Gastroesophageal sphincter (tissue), 4 donors: Measurements from ENCODE around the gene PLEKHO1. TPM values are rescaled to one million over a fixed set of nuclear protein-coding genes. Genes with fewer than 3 reads are reported as not detected.
A peak's percentile ranks its signal among the peaks of the same experiment; 100 is the strongest.
"Not testable (repeated sequence)": the region's sequence is repeated elsewhere in the genome, so short reads cannot be mapped to it uniquely, and the experiment has no call there.

Experiments
- ATAC-seq: fragments of 150-250 bp; one replicate; pipeline ENCODE4 v1.9.1; 2016; ENCODE audit warnings: mild to moderate bottlenecking, moderate library complexity
- H3K27ac ChIP-seq, 4 donors: fragments of 200-600 bp; sonication (generic) in 3 of 4; 1 replicate in 3 of 4; 2 replicates in 1 of 4; pipeline ENCODE4 v1.5.1; 2016 to 2019
- H3K27me3 ChIP-seq: fragments of 200-600 bp; sonication (generic); one replicate; pipeline ENCODE4 v1.5.1; 2019
- H3K36me3 ChIP-seq, 2 donors: fragments of 200-600 bp; sonication (generic); one replicate each; pipeline ENCODE4 v1.5.1; 2019; ENCODE audit warnings: control low read depth in 1 of 2
- H3K4me1 ChIP-seq, 3 donors: fragments of 200-600 bp; sonication (generic); 1 replicate in 2 of 3; 2 replicates in 1 of 3; pipeline ENCODE4 v1.5.1; 2016 to 2019; ENCODE audit warnings: control low read depth in 2 of 3
- H3K4me3 ChIP-seq, 2 donors: fragments of 200-600 bp; sonication (generic); one replicate each; pipeline ENCODE4 v1.5.1; 2019; ENCODE audit warnings: mild to moderate bottlenecking in 1 of 2, moderate library complexity in 1 of 2
- H3K9me3 ChIP-seq, 3 donors: fragments of 200-600 bp; sonication (generic); one replicate each; pipeline ENCODE4 v1.5.1; 2017 to 2019; ENCODE audit warnings: control low read depth in 2 of 3
- EP300 ChIP-seq: sonication (generic); formaldehyde crosslinking; IDR thresholded peaks from one replicate; pipeline ENCODE4 v1.6.1; 2017; ENCODE audit warnings: antibody characterized with exemption, mild to moderate bottlenecking
- POLR2A ChIP-seq, 2 donors: fragments of 450-650 bp; IDR thresholded peaks; one replicate each; pipeline ENCODE4 v1.6.1; 2017; ENCODE audit warnings: antibody characterized with exemption in 2 of 2, mild to moderate bottlenecking in 2 of 2, moderate library complexity in 1 of 2
- POLR2AphosphoS5 ChIP-seq: sonication (generic); formaldehyde crosslinking; IDR thresholded peaks from one replicate; pipeline ENCODE4 v1.6.1; 2017; ENCODE audit warnings: antibody characterized with exemption
- WGBS, 2 donors: methylation state at CpG; one replicate each; pipeline ENCODE4 v1.1.5; 2018; ENCODE audit warnings: low coverage in 1 of 2; 5-methylcytosine and 5-hydroxymethylcytosine counted together
- total RNA-seq, 4 donors: library from RNA; depleted of rRNA; stranded (reverse); fragments of >200 nt; gene quantifications; one replicate each; pipeline ENCODE4 v1.1.0, GENCODE V29; 2016
- TF ChIP-seq, protein P1 (sequence below), 4 experiments: fragments of 200-600 bp in 2 of 4; fragments of 450-650 bp in 2 of 4; sonication (generic) in 1 of 4; IDR thresholded peaks; one replicate each; pipeline ENCODE4 v1.5.1; 2017 to 2019; ENCODE audit warnings: antibody characterized with exemption in 4 of 4, mild to moderate bottlenecking in 2 of 4, moderate library complexity in 2 of 4

Gene PLEKHO1
- total RNA-seq, 4 donors from 2014 or later = 217 to 358 (median 228) TPM

DNA sequence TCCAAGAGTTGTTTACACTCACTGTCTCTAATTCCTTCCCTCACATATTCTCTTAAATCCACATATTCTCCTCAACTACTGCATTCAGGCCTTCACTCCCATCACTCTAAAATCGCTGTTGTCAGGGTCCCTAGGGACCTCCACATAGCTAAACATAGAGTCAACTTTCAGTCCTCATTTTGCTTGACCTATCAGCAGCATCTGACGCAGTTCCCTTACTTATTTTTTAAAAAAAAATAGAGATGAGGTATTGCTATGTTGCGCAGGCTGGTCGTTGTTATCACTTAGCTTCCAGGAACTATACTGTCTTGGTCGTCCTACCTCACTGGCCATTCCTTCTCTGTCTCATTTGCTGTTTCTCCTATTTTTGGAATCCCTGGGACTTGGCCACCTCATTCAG lies 11.7 kb upstream of the PLEKHO1 start:
- H3K9me3 ChIP-seq = no peaks in the 10 kb centered on the region
- H3K4me3 ChIP-seq = no peak overlapping the region
- H3K4me1 ChIP-seq = no peaks in the 10 kb centered on the region
- no peak overlapping the region for H3K27ac ChIP-seq
- no peaks in the 10 kb centered on the region for H3K27me3 ChIP-seq
- H3K36me3 ChIP-seq = peaks cover 0 to 21% of the 10 kb centered on the region in 2 donors
- ATAC-seq = no peak
- 78 to 100% methylated on average over 5 of the region's 5 CpGs for WGBS, 2 donors
- TF ChIP-seq EP300 (no peak), POLR2AphosphoS5 (no peak), POLR2A (IDR thresholded peaks at IDR 0.05) (no peak)
- TF ChIP-seq, protein P1, sequence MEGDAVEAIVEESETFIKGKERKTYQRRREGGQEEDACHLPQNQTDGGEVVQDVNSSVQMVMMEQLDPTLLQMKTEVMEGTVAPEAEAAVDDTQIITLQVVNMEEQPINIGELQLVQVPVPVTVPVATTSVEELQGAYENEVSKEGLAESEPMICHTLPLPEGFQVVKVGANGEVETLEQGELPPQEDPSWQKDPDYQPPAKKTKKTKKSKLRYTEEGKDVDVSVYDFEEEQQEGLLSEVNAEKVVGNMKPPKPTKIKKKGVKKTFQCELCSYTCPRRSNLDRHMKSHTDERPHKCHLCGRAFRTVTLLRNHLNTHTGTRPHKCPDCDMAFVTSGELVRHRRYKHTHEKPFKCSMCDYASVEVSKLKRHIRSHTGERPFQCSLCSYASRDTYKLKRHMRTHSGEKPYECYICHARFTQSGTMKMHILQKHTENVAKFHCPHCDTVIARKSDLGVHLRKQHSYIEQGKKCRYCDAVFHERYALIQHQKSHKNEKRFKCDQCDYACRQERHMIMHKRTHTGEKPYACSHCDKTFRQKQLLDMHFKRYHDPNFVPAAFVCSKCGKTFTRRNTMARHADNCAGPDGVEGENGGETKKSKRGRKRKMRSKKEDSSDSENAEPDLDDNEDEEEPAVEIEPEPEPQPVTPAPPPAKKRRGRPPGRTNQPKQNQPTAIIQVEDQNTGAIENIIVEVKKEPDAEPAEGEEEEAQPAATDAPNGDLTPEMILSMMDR (IDR thresholded peaks at IDR 0.05) = no peak

DNA sequence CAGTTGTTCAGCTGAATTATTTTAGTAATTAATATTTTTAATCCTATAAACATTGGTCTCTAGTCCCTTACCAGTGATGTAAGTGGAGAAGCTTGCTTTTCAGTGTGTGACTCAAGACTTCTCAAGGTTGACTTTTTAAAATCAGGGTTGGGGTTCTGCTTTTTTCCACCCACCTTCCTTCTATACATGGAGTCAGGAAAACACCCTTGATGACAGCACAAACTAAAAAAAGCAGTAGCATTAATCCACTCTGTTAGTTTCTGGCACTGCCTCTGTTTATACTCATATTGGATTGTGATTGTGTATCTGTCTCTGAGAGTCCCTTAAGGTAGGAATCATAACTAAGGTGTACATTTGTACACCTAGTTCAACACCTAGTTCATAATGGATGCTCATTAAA lies 8.3 kb upstream of the PLEKHO1 start:
- no peak overlapping the region for H3K27ac ChIP-seq
- H3K27me3 ChIP-seq = no peaks in the 10 kb centered on the region
- no peaks in the 10 kb centered on the region for H3K9me3 ChIP-seq
- TF ChIP-seq POLR2A (IDR thresholded peaks at IDR 0.05) (no peak), POLR2AphosphoS5 (no peak), EP300 (no peak)
- TF ChIP-seq, protein P1 (IDR thresholded peaks at IDR 0.05) = no peak
- H3K4me3 ChIP-seq = no peak overlapping the region
- H3K36me3 ChIP-seq = peaks cover 0 to 26% of the 10 kb centered on the region in 2 donors
- no peak for ATAC-seq
- H3K4me1 ChIP-seq = no peaks in the 10 kb centered on the region

DNA sequence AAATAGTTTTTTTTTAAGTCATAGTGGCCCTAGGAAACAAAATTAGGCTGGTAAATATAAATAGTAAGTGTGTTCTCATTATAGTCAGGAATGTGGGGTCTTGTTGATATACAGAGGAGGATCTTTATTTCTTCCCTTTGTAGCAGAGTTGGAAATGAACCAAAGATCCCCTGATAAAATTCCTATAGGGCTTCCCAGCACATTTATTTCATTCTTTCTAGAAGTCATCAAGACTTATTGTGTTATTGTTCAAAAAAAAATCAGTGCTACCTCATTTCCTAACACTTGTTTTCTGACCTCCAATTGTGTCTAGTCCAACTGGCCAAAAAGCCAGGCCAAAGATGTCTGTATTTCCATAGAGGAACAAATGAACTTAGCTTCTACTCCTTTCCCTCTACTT lies 7.6 kb upstream of the PLEKHO1 start:
- Histone ChIP-seq H3K4me1 (peaks cover 0 to 2% (median 0%) of the 10 kb centered on the region in 3 donors), H3K36me3 (peaks cover 0 to 22% of the 10 kb centered on the region in 2 donors), H3K4me3 (no peak overlapping the region), H3K27me3 (no peaks in the 10 kb centered on the region), H3K9me3 (no peaks in the 10 kb centered on the region), H3K27ac (no peak overlapping the region)
- ATAC-seq = no peak
- TF ChIP-seq, protein P1 (IDR thresholded peaks at IDR 0.05) = no peak
- no peak for TF ChIP-seq POLR2AphosphoS5
- TF ChIP-seq POLR2A (IDR thresholded peaks at IDR 0.05) = no peak
- no peak for TF ChIP-seq EP300

DNA sequence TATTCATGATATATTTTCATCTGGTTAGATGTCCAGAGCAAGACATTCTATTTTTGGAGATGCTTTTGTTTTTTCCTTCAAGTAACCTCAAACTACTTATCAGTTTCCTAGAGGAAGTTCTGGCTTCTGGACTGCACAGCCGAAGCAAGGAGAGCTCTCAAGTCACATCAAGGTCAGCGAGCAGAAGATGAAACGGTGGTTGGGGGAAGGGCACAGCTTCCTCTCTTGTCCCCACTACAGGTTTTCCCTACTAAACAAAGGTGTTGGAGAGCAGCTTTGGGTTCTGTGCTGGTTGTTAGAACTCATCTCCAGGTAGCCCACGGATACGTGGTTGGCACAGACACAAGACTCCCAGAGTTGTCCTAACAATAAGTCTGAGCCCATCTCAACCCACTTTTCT lies 5.1 kb upstream of the PLEKHO1 start:
- TF ChIP-seq EP300 (no peak), POLR2AphosphoS5 (no peak), POLR2A (IDR thresholded peaks at IDR 0.05) (no peak)
- TF ChIP-seq, protein P1 (IDR thresholded peaks at IDR 0.05) = no peak
- Histone ChIP-seq H3K9me3 (no peaks in the 10 kb centered on the region), H3K4me1 (peaks cover 0 to 23% (median 3%) of the 10 kb centered on the region in 3 donors), H3K4me3 (no peak overlapping the region), H3K27me3 (no peaks in the 10 kb centered on the region), H3K27ac (no peak overlapping the region), H3K36me3 (peaks cover 0 to 14% of the 10 kb centered on the region in 2 donors)
- WGBS, 2 donors = 40% methylated on average over 3 of the region's 5 CpGs; no CpG with 5 or more reads in 1 of the 2 donors
- no peak for ATAC-seq

DNA sequence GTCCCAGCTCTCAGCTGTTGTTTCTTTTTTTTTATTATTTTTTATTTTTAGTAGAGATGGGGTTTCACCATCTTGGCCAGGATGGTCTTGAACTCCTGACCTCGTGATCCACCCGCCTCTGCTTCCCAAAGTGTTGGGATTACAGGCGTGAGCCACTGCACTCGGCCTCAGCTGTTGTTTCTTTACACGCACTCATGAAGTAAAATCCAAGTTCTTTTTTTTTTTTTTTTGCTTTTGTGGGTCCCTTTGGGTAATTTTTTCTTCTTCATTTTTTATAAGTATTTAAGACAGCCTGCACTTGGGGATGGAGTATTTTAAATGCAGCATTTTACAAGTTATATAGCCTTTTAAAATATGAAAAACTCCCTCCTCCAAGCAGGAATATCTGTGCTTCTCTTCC lies 3.7 kb upstream of the PLEKHO1 start:
- 84 to 93% methylated on average over 5 of the region's 5 CpGs for WGBS, 2 donors
- Histone ChIP-seq H3K27ac (peak overlapping the region in 1 of 4 donors; percentile 16), H3K36me3 (peaks cover 0 to 14% of the 10 kb centered on the region in 2 donors), H3K4me1 (peaks cover 0 to 25% (median 3%) of the 10 kb centered on the region in 3 donors)
- not testable (repeated sequence) for ATAC-seq, H3K9me3 ChIP-seq, H3K4me3 ChIP-seq, H3K27me3 ChIP-seq
